Peyer's patch (tissue), 4 donors: ENCODE data around the gene FPR1. TPM values are rescaled to one million over a fixed set of nuclear protein-coding genes. Genes with fewer than 3 reads are reported as not detected.

Experiments
- DNase-seq, 3 donors: peaks; one replicate each; pipeline ENCODE4 v3.0.0-alpha.2; 2017 to 2019
- H3K27ac ChIP-seq, 4 donors: fragments of 200-600 bp; sonication (generic); one replicate each; pipeline ENCODE4 v1.5.1; 2016 to 2019
- H3K27me3 ChIP-seq, 2 donors: fragments of 200-600 bp; sonication (generic); one replicate each; pipeline ENCODE4 v1.5.1; 2019
- H3K36me3 ChIP-seq, 3 donors: fragments of 200-600 bp; sonication (generic); one replicate each; pipeline ENCODE4 v1.5.1; 2016 to 2019
- H3K4me1 ChIP-seq, 4 donors: fragments of 200-600 bp; sonication (generic); one replicate each; pipeline ENCODE4 v1.5.1; 2016 to 2019
- H3K4me3 ChIP-seq, 4 donors: fragments of 200-600 bp; sonication (generic); 1 replicate in 3 of 4; 2 replicates in 1 of 4; pipeline ENCODE4 v1.5.1; 2016 to 2019; ENCODE audit warnings: mild to moderate bottlenecking in 1 of 4
- H3K9me3 ChIP-seq, 4 donors: fragments of 200-600 bp; sonication (generic); one replicate each; pipeline ENCODE4 v1.5.1; 2016 to 2019; ENCODE audit warnings: mild to moderate bottlenecking in 1 of 4
- CTCF ChIP-seq, 6 experiments: fragments of 450-650 bp in 4 of 6; fragments of 200-600 bp in 2 of 6; sonication (generic) in 1 of 6; IDR thresholded peaks; one replicate each; pipeline ENCODE4 v1.5.1; 2017 to 2019; ENCODE audit warnings: antibody characterized with exemption in 6 of 6, mild to moderate bottlenecking in 3 of 6, moderate library complexity in 1 of 6
- POLR2A ChIP-seq, 2 donors: fragments of 450-650 bp; IDR thresholded peaks; one replicate each; pipeline ENCODE4 v1.5.1; 2017; ENCODE audit warnings: antibody characterized with exemption in 2 of 2, mild to moderate bottlenecking in 2 of 2, moderate library complexity in 2 of 2
- total RNA-seq, 4 donors: library from RNA; depleted of rRNA; stranded (reverse); fragments of >200 nt; gene quantifications; one replicate each; pipeline ENCODE4 v1.1.0, GENCODE V29; 2016

Gene FPR1
- total RNA-seq, 4 donors from 2014 or later, result 1.6 to 5.8 (median 2.6) TPM

DNA sequence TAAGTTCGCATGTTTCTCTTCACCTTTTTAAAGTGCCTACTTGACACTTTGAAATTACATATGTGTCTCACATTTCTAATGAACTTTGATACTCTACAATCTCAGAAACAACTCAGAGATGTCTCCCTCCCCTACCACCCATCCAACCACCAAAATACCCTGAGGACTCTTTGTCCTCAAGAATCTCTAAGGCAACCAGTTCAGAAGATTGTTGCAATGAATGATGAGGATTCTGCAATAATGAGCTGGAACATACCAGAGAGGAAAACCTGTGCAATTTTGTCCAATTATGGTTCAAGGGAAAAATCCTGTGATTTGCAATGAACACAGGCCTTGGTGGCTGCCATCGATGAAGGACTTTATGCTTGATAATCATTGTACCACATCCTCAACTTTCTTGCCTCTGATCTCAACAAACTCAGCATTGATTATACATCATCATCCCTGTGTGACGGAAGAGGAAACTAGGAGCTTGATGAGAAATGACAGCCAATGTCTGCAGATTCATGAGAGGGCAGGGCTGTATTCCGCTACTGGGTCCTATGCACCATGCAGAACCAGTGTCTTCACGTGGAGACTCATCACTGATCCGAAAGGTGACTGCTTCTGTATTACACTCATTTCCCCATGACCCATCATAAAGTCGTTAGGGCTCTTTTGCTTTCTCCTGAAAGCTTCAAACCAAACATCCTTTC, 1.1 kb downstream of the FPR1 start:
- Histone ChIP-seq H3K27me3 (no peaks in the 10 kb centered on the region), H3K4me1 (no peaks in the 10 kb centered on the region), H3K36me3 (no peaks in the 10 kb centered on the region), H3K27ac (no peak overlapping the region), H3K4me3 (no peak overlapping the region), H3K9me3 (no peaks in the 10 kb centered on the region)
- no peak for DNase-seq
- TF ChIP-seq CTCF (IDR thresholded peaks at IDR 0.05), result no peak
- TF ChIP-seq POLR2A (IDR thresholded peaks at IDR 0.05), result no peak

DNA sequence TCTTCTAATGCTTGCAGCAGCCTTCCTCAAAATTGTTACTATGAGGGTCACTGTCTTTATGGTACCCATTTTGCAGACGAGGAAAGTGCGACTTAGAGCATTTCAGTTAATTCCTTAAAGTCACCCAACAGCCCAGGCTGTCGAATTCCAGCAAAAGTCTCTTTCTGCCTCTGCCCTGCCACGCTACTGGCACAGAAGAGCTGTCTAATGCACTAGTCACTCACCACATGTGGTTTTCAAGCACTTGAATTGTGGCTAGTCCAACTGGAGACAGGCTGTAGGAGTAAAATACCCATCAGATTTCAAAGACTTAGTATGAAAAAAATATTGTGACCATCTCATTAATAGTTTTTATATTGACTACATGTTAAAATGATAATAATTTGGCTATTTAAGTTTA, 1.7 kb downstream of the FPR1 start:
- H3K4me1 ChIP-seq, result no peaks in the 10 kb centered on the region
- no peak for TF ChIP-seq POLR2A (IDR thresholded peaks at IDR 0.05)
- TF ChIP-seq CTCF (IDR thresholded peaks at IDR 0.05), result no peak
- no peak overlapping the region for H3K4me3 ChIP-seq
- no peaks in the 10 kb centered on the region for H3K36me3 ChIP-seq
- no peak overlapping the region for H3K27ac ChIP-seq
- no peak for DNase-seq
- H3K9me3 ChIP-seq, result no peaks in the 10 kb centered on the region
- no peaks in the 10 kb centered on the region for H3K27me3 ChIP-seq

GRCh38 chr19:51746731-51747130, 4.9 kb downstream of the FPR1 start:
- TF ChIP-seq POLR2A (IDR thresholded peaks at IDR 0.05) (no peak), CTCF (IDR thresholded peaks at IDR 0.05) (no peak)

GRCh38 chr19:51743405-51743804, 8.3 kb downstream of the FPR1 start:
- no peaks in the 10 kb centered on the region for H3K4me1 ChIP-seq
- no peak for DNase-seq
- no peaks in the 10 kb centered on the region for H3K27me3 ChIP-seq
- H3K4me3 ChIP-seq, result no peak overlapping the region
- H3K27ac ChIP-seq, result no peak overlapping the region
- no peaks in the 10 kb centered on the region for H3K9me3 ChIP-seq
- TF ChIP-seq POLR2A (IDR thresholded peaks at IDR 0.05) (no peak), CTCF (IDR thresholded peaks at IDR 0.05) (no peak)
- no peaks in the 10 kb centered on the region for H3K36me3 ChIP-seq

More at GRCh38 chr19:51746731-51747130, 4.9 kb downstream of the FPR1 start:
- DNase-seq, result no peak
- Histone ChIP-seq H3K4me3 (no peak overlapping the region), H3K27ac (no peak overlapping the region), H3K36me3 (no peaks in the 10 kb centered on the region), H3K9me3 (no peaks in the 10 kb centered on the region), H3K4me1 (no peaks in the 10 kb centered on the region), H3K27me3 (no peaks in the 10 kb centered on the region)

- no peak overlapping the region for H3K4me3 ChIP-seq
- H3K27ac ChIP-seq, result no peak overlapping the region
- no peaks in the 10 kb centered on the region for H3K4me1 ChIP-seq
- no peak for DNase-seq
- no peaks in the 10 kb centered on the region for H3K9me3 ChIP-seq
- no peaks in the 10 kb centered on the region for H3K36me3 ChIP-seq
- TF ChIP-seq POLR2A (IDR thresholded peaks at IDR 0.05), result no peak
- TF ChIP-seq CTCF (IDR thresholded peaks at IDR 0.05), result no peak
- no peaks in the 10 kb centered on the region for H3K27me3 ChIP-seq
These were observed 8.9 kb downstream of the FPR1 start for GRCh38 chr19:51742789-51743188.

- Histone ChIP-seq H3K4me1 (no peaks in the 10 kb centered on the region), H3K27me3 (no peaks in the 10 kb centered on the region), H3K36me3 (no peaks in the 10 kb centered on the region), H3K4me3 (no peak overlapping the region), H3K27ac (no peak overlapping the region), H3K9me3 (no peaks in the 10 kb centered on the region)
- TF ChIP-seq CTCF (IDR thresholded peaks at IDR 0.05), result no peak
- TF ChIP-seq POLR2A (IDR thresholded peaks at IDR 0.05), result no peak
- DNase-seq, result no peak
These were observed 11.3 kb downstream of the FPR1 start for GRCh38 chr19:51740356-51740755.
